Small intestine (tissue), 7 donors: ENCODE results near the gene RIMBP2. TPM values are rescaled to one million over a fixed set of nuclear protein-coding genes. Genes with fewer than 3 reads are reported as not detected.

Experiments used
- DNase-seq, 2 donors: peaks; one replicate each; pipeline versions ENCODE4 v3.0.0 to v3.0.0-alpha.2; 2013
- FAIRE-seq: peaks from 2 replicates; lab custom pipeline; 2012; peaks lifted over from hg19 to GRCh38; lab: Jason Lieb, UNC
- H3K27ac ChIP-seq, 3 donors: one replicate each; pipeline ENCODE4 v1.5.1; 2013; ENCODE audit warnings: low read length in 2 of 3, mild to moderate bottlenecking in 2 of 3, control low read depth in 1 of 3, inconsistent platforms in 1 of 3, low read depth in 1 of 3, moderate library complexity in 1 of 3
- H3K27me3 ChIP-seq, 3 donors: one replicate each; pipeline ENCODE4 v1.6.1; 2013; ENCODE audit warnings: low read length in 3 of 3, inconsistent platforms in 1 of 3; ENCODE audit not compliant: control insufficient read depth in 3 of 3, insufficient read depth in 3 of 3
- H3K36me3 ChIP-seq, 3 donors: one replicate each; pipeline ENCODE4 v1.6.1; 2013; ENCODE audit warnings: low read length in 3 of 3, inconsistent platforms in 1 of 3, low read depth in 1 of 3, mild to moderate bottlenecking in 1 of 3, moderate library complexity in 1 of 3; ENCODE audit not compliant: control insufficient read depth in 3 of 3, insufficient read depth in 2 of 3
- H3K4me1 ChIP-seq, 3 donors: one replicate each; pipeline ENCODE4 v1.6.1; 2013; ENCODE audit warnings: low read length in 2 of 3, inconsistent platforms in 1 of 3, low read depth in 1 of 3, mild to moderate bottlenecking in 1 of 3, moderate library complexity in 1 of 3; ENCODE audit not compliant: control insufficient read depth in 3 of 3, insufficient read depth in 2 of 3
- H3K4me3 ChIP-seq, 3 donors: one replicate each; pipeline ENCODE4 v1.5.1; 2013; ENCODE audit warnings: low read length in 3 of 3, control low read depth in 1 of 3, inconsistent platforms in 1 of 3, low read depth in 1 of 3, mild to moderate bottlenecking in 1 of 3, moderate library complexity in 1 of 3
- H3K9me3 ChIP-seq, 2 donors: one replicate each; pipeline ENCODE4 v1.6.1; 2013; ENCODE audit warnings: low read depth in 1 of 2, low read length in 1 of 2; ENCODE audit not compliant: control insufficient read depth in 2 of 2, insufficient read depth in 1 of 2
- WGBS, 3 donors: extraction: QIAGEN DNeasy Blood & Tissue Kit; methylation state at CpG; one replicate each; pipeline ENCODE4 v1.1.7; 2013; 5-methylcytosine and 5-hydroxymethylcytosine counted together
- polyA plus RNA-seq, 4 donors: library from polyadenylated mRNA; stranded (reverse) in 3 of 4; unstranded in 1 of 4; fragments of 200-250 nt in 3 of 4; fragments of 120-200 nt in 1 of 4; gene quantifications; one replicate each; pipeline versions ENCODE4 v1.2.1 to v1.2.3, GENCODE V29; 2013
- donor health status: healthy with polysubstance abuse.
- donor health status: control.
- donor health status: control.
- donor health status: Bipolar disorder and iron deficiency.
- donor health status: healthy.

The RIMBP2 gene
- polyA plus RNA-seq, 4 donors: 0.22 to 12.2 (median 2.3) TPM

DNA sequence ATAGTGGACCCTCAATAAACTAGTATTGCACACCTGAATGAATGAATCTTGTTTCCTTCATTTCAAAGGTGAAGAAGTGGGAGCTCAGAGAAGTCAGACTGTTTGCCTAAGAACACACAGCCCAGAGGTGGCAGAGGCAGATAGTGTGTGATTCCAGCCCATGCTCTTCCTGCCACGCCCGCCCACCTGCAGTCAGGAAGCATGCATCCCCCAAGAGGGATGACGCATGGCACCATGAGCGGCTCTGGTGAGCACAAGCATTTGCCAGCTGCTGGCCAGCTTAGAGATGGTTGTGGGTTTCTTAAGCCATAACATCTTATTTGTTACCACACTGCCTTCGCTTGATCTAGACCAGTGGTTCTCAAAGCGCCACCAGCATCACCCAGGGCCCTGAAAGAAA lies 133.8 kb downstream of the RIMBP2 start:
- no peak for FAIRE-seq
- Histone ChIP-seq H3K27me3 (no peaks in the 10 kb centered on the region), H3K4me3 (no peak overlapping the region), H3K27ac (no peak overlapping the region), H3K36me3 (no peaks in the 10 kb centered on the region), H3K4me1 (no peaks in the 10 kb centered on the region), H3K9me3 (no peaks in the 10 kb centered on the region)
- no peak for DNase-seq
- WGBS, 3 donors: 89 to 91% (median 90%) methylated on average over 6 of the region's 6 CpGs

DNA sequence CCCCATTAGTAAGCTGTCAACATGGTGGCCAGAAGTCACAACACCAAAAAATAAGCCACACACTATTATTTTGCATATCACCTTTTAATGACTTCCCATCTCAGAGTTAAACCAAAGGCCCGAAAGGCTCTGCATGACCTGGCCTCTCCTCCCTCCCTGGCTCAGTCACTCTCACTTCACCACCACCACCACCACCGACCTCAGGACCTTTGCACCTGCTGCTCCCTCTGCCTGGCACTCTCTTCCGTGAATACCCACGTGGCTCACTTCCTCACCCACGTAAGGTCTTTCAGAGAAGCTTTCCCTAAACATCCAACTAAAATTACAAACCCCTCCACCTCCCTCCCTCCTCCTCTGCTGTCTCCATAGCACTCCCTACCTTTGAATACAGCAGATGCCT lies 134.3 kb downstream of the RIMBP2 start:
- no peaks in the 10 kb centered on the region for H3K27me3 ChIP-seq
- DNase-seq: no peak
- 48 to 74% (median 57%) methylated on average over 5 of the region's 5 CpGs for WGBS, 3 donors
- no peak overlapping the region for H3K27ac ChIP-seq
- no peaks in the 10 kb centered on the region for H3K4me1 ChIP-seq
- no peak overlapping the region for H3K4me3 ChIP-seq
- no peak for FAIRE-seq
- H3K36me3 ChIP-seq: no peaks in the 10 kb centered on the region
- no peaks in the 10 kb centered on the region for H3K9me3 ChIP-seq

DNA sequence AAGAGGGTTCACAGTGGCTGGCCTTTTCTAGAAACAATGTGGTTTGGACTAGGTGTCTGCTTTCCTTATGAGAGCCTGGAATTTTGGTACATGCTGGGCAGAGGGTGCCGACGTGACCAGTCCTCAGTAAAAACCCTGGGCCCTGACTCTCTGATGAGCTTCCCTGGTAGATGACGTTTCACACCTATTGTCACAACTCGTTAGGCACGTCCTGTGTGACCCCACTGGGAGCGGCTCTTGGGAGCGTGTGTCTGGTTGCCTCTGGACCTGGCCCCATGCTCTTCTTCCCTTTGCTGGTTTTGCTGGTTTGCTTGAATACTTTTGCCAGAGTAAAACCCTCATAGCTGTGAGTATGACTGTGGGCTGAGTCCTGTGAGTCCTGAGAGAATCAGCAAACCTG lies 136.9 kb downstream of the RIMBP2 start:
- Histone ChIP-seq H3K27ac (no peak overlapping the region), H3K27me3 (no peaks in the 10 kb centered on the region), H3K36me3 (no peaks in the 10 kb centered on the region), H3K4me1 (no peaks in the 10 kb centered on the region), H3K4me3 (no peak overlapping the region), H3K9me3 (no peaks in the 10 kb centered on the region)
- no peak for DNase-seq
- no peak for FAIRE-seq
- WGBS, 3 donors: 52 to 55% (median 52%) methylated on average over 7 of the region's 7 CpGs

DNA sequence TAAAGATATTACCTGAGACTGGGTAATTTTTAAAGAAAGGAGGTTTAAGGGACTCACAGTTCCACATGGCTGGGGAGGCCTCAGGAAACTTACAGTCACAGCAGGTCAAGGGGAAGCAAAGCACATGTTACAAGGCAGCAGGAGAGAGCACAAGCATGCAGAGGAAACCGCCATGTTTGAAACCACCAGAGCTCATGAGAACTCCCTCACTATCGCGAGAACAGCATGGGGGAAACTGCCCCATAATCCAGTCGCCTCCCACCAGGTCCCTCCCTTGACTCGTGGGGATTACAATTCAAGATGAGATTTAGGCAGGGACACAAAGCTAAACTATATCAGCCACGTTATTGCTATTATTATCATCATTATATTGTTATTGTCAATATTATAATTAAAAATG lies 138.7 kb downstream of the RIMBP2 start:
- Histone ChIP-seq H3K27ac (no peak overlapping the region), H3K9me3 (no peaks in the 10 kb centered on the region), H3K36me3 (no peaks in the 10 kb centered on the region), H3K4me1 (no peaks in the 10 kb centered on the region), H3K27me3 (no peaks in the 10 kb centered on the region), H3K4me3 (no peak overlapping the region)
- DNase-seq (no peak), FAIRE-seq (no peak)
- 67 to 77% (median 74%) methylated on average over 6 of the region's 6 CpGs for WGBS, 3 donors

DNA sequence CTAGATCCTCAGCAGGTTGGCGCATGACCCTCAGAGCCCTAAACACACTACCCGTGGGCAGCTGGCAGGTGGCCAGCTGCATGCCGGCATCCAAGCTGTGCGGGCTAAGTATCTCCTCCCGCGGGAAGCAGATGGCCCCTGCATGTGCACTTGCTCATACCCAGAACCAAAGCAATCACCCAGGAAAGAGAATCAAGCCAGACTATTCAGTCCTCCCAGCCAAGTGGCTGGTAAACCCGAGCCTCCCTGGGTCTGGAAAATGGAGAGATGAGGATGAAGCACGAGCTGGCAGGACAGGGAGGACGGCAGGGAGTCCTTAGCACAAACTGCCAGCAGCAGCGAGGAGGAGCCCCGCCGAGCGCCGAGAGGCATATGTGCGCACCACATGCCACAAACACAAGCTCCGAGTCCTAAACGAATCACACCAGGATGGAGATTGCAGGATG lies 139.7 kb downstream of the RIMBP2 start:
- Histone ChIP-seq H3K9me3 (no peaks in the 10 kb centered on the region), H3K27ac (no peak overlapping the region), H3K4me1 (no peaks in the 10 kb centered on the region), H3K36me3 (no peaks in the 10 kb centered on the region), H3K4me3 (no peak overlapping the region), H3K27me3 (no peaks in the 10 kb centered on the region)
- FAIRE-seq: no peak
- DNase-seq: no peak
- 84 to 85% (median 85%) methylated on average over 17 of the region's 17 CpGs for WGBS, 3 donors

DNA sequence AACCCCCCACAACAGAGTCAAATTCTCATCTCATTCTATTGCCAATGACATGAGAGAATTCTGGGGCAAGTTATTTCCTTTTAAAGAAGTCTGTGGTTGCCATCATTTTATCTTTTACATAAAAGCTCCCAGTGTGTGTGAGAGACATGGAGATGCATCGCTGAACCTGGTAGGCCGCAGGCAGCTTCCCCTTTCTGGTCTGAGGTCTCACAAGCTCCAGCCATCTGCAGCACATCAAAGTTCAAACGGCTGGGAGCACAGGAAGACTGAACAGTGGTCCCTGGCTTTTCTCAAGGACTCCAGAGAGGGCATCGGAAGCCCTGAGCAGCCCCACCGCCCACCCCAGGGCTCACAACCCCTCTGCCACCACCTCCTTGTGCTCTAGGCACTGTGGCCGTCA lies 141.7 kb downstream of the RIMBP2 start:
- Histone ChIP-seq H3K27me3 (no peaks in the 10 kb centered on the region), H3K9me3 (no peaks in the 10 kb centered on the region), H3K36me3 (no peaks in the 10 kb centered on the region), H3K4me1 (no peaks in the 10 kb centered on the region), H3K4me3 (no peak overlapping the region), H3K27ac (no peak overlapping the region)
- 68 to 80% (median 68%) methylated on average over 6 of the region's 6 CpGs for WGBS, 3 donors
- DNase-seq (no peak), FAIRE-seq (no peak)

DNA sequence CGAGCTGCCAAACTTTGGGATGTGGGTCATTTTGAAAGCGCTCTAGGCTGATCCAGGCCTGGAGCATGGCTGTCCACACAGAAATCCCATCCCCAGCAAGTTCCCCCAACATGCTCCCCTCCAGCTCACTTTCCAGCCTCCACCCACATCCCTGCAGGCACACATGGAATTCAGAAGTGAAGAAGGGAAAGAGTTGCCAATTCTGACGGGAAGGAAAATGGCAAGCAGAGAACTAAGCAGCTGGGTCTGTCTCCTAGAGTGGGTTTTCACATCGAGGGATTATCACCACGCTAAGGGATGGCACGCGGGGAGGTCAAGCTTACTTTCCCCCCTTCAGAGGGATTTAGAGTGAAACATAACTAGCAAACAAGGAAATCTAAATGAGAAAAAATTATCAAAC lies 142.3 kb downstream of the RIMBP2 start:
- Histone ChIP-seq H3K27ac (no peak overlapping the region), H3K4me1 (no peaks in the 10 kb centered on the region), H3K27me3 (no peaks in the 10 kb centered on the region), H3K4me3 (no peak overlapping the region), H3K9me3 (no peaks in the 10 kb centered on the region), H3K36me3 (no peaks in the 10 kb centered on the region)
- 77 to 83% (median 81%) methylated on average over 7 of the region's 7 CpGs for WGBS, 3 donors
- no peak for FAIRE-seq
- no peak for DNase-seq

DNA sequence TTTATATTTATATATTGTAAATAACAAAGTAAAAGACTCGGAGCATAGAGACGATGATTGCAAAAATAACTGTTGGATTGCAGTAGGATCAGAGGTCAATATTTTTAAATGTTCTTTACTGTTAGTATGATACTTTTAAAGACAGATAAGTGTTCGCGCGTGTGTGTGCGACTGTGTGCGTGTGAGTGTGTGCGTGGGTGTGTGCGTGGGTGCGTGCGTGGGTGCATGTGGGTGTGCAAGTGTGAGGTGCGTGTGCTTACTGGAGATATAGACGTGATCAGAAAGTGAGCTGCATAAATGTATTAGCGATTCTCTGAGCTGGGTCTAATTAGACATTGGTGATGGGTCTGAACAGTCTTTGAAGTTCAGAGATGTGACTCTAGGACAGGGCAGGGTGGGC lies 142.9 kb downstream of the RIMBP2 start:
- no peaks in the 10 kb centered on the region for H3K4me1 ChIP-seq
- H3K27ac ChIP-seq: no peak overlapping the region
- H3K36me3 ChIP-seq: no peaks in the 10 kb centered on the region
- FAIRE-seq (no peak), DNase-seq (no peak)
- WGBS, 3 donors: 79 to 87% (median 85%) methylated on average over 14 of the region's 14 CpGs
- H3K9me3 ChIP-seq: no peaks in the 10 kb centered on the region
- H3K4me3 ChIP-seq: no peak overlapping the region
- no peaks in the 10 kb centered on the region for H3K27me3 ChIP-seq

DNA sequence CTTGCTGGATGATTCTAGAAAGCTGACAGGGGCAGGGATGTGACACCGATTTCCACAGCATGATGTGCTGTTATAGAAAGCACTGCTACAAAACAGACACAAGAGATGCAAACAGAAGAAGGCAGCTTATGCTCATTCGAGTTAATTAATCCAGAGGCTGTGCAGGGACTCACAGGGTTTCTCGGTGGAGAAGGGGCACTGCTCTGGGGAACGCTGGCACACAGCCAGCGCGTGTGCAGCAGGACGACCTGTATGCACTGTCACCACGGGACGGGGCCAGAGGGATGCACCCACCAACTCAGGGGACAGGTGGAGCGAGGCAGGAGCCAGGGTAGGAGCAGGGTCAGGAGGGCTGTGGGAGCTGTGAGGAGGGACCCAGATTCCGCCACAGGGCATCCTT lies 143.5 kb downstream of the RIMBP2 start:
- Histone ChIP-seq H3K9me3 (no peaks in the 10 kb centered on the region), H3K27me3 (no peaks in the 10 kb centered on the region), H3K4me1 (no peaks in the 10 kb centered on the region), H3K4me3 (no peak overlapping the region), H3K36me3 (no peaks in the 10 kb centered on the region), H3K27ac (no peak overlapping the region)
- no peak for FAIRE-seq
- no peak for DNase-seq
- 68 to 74% (median 70%) methylated on average over 11 of the region's 11 CpGs for WGBS, 3 donors
